Panc1 (cell line): ENCODE data around the gene IRF2BP1. TPM values are rescaled to one million over a fixed set of nuclear protein-coding genes. Genes with fewer than 3 reads are reported as not detected.

Experiments used
- ATAC-seq: fragments of 200-7000 bp; cut with Tn5 transposase; 2 replicates; pipeline ENCODE4 v1.9.1; 2020; ENCODE audit warnings: mild to moderate bottlenecking, moderate library complexity
- BruUV-seq: library from RNA; stranded (reverse); fragments of 400-500 nt; replicated peaks from 2 replicates; lab custom pipeline; 2021; lab: Mats Ljungman, UMichigan
- CTCF ChIA-PET: fragments of 300-600 bp; sonication (Branson Sonifier 250); formaldehyde crosslinking; loops from one replicate; lab custom pipeline; 2022; ENCODE audit warnings: antibody characterized with exemption; lab: Charles Lee
- POLR2A ChIA-PET: fragments of 300-600 bp; sonication (Branson Sonifier 250); formaldehyde crosslinking; loops from one replicate; lab custom pipeline; 2022; ENCODE audit warnings: antibody characterized with exemption; lab: Charles Lee
- DNase-seq: peaks from one replicate; pipeline ENCODE4 v3.0.0-alpha.2; 2010; ENCODE audit warnings: low read depth, low spot score
- H3K27ac ChIP-seq: 2 replicates; pipeline ENCODE4 v1.5.1; 2011; ENCODE audit warnings: mild to moderate bottlenecking, low read length, inconsistent platforms
- H3K27me3 ChIP-seq: fragments of 200-500 bp; sonication (Bioruptor generic); 2 replicates; pipeline ENCODE4 v1.6.0; 2014; ENCODE audit warnings: low read length, inconsistent platforms; ENCODE audit not compliant: control insufficient read depth, insufficient read depth
- H3K36me3 ChIP-seq: fragments of 200-500 bp; sonication (Bioruptor generic); 2 replicates; pipeline ENCODE4 v1.5.1; 2014; ENCODE audit warnings: inconsistent platforms, mild to moderate bottlenecking, low read length, moderate library complexity; ENCODE audit not compliant: control insufficient read depth, insufficient read depth
- H3K4me1 ChIP-seq: 2 replicates; pipeline ENCODE4 v1.5.1; 2011; ENCODE audit warnings: inconsistent platforms, mild to moderate bottlenecking, low read length, moderate library complexity; ENCODE audit not compliant: control insufficient read depth, insufficient read depth
- H3K4me3 ChIP-seq, 2 experiments: 2 replicates each; pipeline ENCODE4 v1.5.1; 2011 to 2012; ENCODE audit warnings: low read depth in 2 of 2, low read length in 2 of 2, mild to moderate bottlenecking in 2 of 2, inconsistent platforms in 1 of 2, moderate library complexity in 1 of 2
- H3K9me3 ChIP-seq: fragments of 200-500 bp; sonication (Bioruptor generic); 2 replicates; pipeline ENCODE4 v1.5.1; 2014; ENCODE audit warnings: low read depth, mild to moderate bottlenecking, inconsistent platforms, low read length, moderate library complexity; ENCODE audit not compliant: control insufficient read depth, insufficient read depth
- POLR2AphosphoS5 ChIP-seq: IDR thresholded peaks from 2 replicates; pipeline ENCODE4 v1.6.1; 2012; ENCODE audit warnings: mild to moderate bottlenecking, low read depth, low read length, moderate library complexity
- SIN3A ChIP-seq: IDR thresholded peaks from 2 replicates; pipeline ENCODE4 v1.6.1; 2012; ENCODE audit warnings: low read depth, mild to moderate bottlenecking, low read length, moderate library complexity, borderline replicate concordance; ENCODE audit not compliant: insufficient read depth
- TCF7L2 ChIP-seq: IDR thresholded peaks from 2 replicates; pipeline ENCODE4 v1.6.1; 2011; ENCODE audit warnings: mild to moderate bottlenecking, low read depth, low read length, inconsistent platforms
- in situ Hi-C: cut with HindIII; loops from 2 replicates; pipeline ENCODE4 v1.10.0; 2016; ENCODE audit warnings: low sequenced_read_pairs, low pct_unique_long_range_greater_than_20kb
- intact Hi-C: fragments of 100-400 bp; cut with micrococcal nuclease; formaldehyde crosslinking; loops from one replicate; pipeline ENCODE4 v1.10.0; 2022; ENCODE audit not compliant: unreplicated experiment
- total RNA-seq: library from RNA; stranded (reverse); gene quantifications from one replicate; pipeline ENCODE4 v1.2.1, GENCODE V29; 2021; ENCODE audit not compliant: unreplicated experiment
- TF ChIP-seq, protein P1 (sequence below), 2 experiments: IDR thresholded peaks; 2 replicates each; pipeline ENCODE4 v1.6.1; 2011 to 2012; ENCODE audit warnings: low read depth in 2 of 2, control low read depth in 1 of 2, low read length in 1 of 2, mild to moderate bottlenecking in 1 of 2, moderate library complexity in 1 of 2; ENCODE audit not compliant: insufficient read depth in 1 of 2
- TF ChIP-seq, protein P2 (sequence below): fragments of 450-650 bp; IDR thresholded peaks from 2 replicates; pipeline ENCODE4 v1.5.1; 2017; ENCODE audit warnings: mild to moderate bottlenecking

Gene IRF2BP1
- total RNA-seq, 1 experiment from 2014 or later: 21.9 TPM

DNA sequence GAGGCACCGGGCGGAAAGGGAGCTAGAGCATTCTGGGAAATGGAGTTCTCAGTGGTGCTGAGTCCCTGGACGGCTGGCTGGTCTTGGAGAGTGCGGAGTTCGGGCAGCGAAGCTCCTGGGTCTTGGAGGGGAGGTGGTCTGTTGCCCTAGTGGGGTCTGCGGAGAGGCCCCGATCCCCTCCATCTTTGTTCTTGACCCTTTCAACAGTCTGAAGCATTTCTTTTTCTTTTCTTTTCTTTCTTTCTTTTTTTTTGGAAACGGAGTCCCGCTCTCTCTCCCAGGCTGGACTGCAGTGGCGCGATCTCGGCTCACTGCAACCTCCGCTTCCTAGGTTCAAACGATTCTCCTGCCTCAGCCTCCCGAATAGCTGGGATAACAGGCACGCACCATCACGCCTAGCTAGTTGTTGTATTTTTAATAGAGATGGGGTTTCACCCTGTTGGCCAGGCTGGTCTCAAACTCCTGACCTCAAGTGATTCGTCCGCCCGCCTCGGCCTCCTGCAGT lies 22.6 kb downstream of the IRF2BP1 start:
- intact Hi-C loops (no loop called here), in situ Hi-C loops (no loop called here)
- ChIA-PET CTCF (interaction anchor here (0.6 to 0.9 kb wide), 3 partner anchors 19 to 139 kb away, joined by 3 to 5 read pairs (median 3); no protein-coding TSS in a partner anchor), POLR2A (no interaction called here)
- TF ChIP-seq TCF7L2 (no peak), SIN3A (no peak), POLR2AphosphoS5 (no peak)
- TF ChIP-seq, protein P1, sequence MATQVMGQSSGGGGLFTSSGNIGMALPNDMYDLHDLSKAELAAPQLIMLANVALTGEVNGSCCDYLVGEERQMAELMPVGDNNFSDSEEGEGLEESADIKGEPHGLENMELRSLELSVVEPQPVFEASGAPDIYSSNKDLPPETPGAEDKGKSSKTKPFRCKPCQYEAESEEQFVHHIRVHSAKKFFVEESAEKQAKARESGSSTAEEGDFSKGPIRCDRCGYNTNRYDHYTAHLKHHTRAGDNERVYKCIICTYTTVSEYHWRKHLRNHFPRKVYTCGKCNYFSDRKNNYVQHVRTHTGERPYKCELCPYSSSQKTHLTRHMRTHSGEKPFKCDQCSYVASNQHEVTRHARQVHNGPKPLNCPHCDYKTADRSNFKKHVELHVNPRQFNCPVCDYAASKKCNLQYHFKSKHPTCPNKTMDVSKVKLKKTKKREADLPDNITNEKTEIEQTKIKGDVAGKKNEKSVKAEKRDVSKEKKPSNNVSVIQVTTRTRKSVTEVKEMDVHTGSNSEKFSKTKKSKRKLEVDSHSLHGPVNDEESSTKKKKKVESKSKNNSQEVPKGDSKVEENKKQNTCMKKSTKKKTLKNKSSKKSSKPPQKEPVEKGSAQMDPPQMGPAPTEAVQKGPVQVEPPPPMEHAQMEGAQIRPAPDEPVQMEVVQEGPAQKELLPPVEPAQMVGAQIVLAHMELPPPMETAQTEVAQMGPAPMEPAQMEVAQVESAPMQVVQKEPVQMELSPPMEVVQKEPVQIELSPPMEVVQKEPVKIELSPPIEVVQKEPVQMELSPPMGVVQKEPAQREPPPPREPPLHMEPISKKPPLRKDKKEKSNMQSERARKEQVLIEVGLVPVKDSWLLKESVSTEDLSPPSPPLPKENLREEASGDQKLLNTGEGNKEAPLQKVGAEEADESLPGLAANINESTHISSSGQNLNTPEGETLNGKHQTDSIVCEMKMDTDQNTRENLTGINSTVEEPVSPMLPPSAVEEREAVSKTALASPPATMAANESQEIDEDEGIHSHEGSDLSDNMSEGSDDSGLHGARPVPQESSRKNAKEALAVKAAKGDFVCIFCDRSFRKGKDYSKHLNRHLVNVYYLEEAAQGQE (IDR thresholded peaks at IDR 0.05; ENCODE audit: insufficient read depth in 1 of 2, low read depth in 2 of 2, low read length in 1 of 2): no peak
- TF ChIP-seq, protein P2, sequence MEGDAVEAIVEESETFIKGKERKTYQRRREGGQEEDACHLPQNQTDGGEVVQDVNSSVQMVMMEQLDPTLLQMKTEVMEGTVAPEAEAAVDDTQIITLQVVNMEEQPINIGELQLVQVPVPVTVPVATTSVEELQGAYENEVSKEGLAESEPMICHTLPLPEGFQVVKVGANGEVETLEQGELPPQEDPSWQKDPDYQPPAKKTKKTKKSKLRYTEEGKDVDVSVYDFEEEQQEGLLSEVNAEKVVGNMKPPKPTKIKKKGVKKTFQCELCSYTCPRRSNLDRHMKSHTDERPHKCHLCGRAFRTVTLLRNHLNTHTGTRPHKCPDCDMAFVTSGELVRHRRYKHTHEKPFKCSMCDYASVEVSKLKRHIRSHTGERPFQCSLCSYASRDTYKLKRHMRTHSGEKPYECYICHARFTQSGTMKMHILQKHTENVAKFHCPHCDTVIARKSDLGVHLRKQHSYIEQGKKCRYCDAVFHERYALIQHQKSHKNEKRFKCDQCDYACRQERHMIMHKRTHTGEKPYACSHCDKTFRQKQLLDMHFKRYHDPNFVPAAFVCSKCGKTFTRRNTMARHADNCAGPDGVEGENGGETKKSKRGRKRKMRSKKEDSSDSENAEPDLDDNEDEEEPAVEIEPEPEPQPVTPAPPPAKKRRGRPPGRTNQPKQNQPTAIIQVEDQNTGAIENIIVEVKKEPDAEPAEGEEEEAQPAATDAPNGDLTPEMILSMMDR: no peak
- DNase-seq (no peak), ATAC-seq (no peak)
- peaks cover 4% of the 10 kb centered on the region; the same call in 1 of the 2 replicates for H3K4me1 ChIP-seq
- H3K4me3 ChIP-seq: peak overlapping the region; percentile 59 to 95
- no peaks in the 10 kb centered on the region; the same call in 1 of the 2 replicates for H3K27me3 ChIP-seq
- H3K27ac ChIP-seq: no peak overlapping the region
- H3K36me3 ChIP-seq: no peaks in the 10 kb centered on the region; the same call in 1 of the 2 replicates
- no peaks in the 10 kb centered on the region for H3K9me3 ChIP-seq
- BruUV-seq: no TSS peak

DNA sequence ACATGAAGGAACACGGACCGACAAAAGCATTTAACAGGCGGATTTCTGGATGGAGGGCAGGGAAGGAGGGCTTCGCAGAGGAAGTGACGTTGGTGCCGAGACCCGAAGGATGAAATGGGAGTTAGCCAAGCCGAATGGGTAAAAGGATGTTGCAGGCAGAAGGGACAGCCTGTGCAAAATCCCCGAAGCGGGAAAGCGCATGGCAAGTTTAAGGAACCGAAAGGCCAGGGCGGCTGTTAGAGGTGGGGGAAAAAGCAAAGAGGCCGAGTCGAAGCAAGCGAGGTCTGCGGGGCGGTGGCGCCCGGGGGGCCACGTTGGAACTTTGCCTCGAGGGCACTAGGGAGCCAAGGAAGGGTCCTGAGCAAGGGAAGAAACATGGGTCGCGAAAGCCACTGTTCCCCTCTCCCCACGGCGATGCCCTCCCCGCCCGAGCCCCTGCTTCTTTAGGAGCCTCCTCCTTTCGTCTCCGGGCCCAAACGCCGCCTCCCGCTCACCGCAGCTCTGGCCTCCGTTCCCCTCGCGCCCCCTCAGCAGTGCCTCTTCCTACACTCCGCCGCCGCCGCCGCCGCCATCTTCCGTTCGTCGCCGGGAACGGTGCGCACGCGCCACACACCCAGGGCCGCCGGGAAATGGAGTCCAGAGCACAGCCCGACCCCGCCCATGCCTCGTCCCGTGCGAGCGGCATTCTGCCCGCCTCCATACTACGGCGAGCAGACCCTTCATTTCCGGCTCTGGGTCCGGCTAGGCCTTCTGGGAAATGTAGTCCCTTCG lies 23.2 kb downstream of the IRF2BP1 start, which contains the start of gene SYMPK:
Gene SYMPK (minus strand): TSS at position 584 of the 771 bp plus-strand sequence. CDS start 8,652 bp downstream, outside the sequence.
- H3K36me3 ChIP-seq: no peaks in the 10 kb centered on the region; the same call in 1 of the 2 replicates
- H3K4me1 ChIP-seq: peaks cover 4% of the 10 kb centered on the region; the same call in 1 of the 2 replicates
- H3K27ac ChIP-seq: peak within 1 kb of the TSS; percentile 91
- BruUV-seq: no TSS peak
- ChIA-PET CTCF (interaction anchor here (0.6 to 0.9 kb wide), 3 partner anchors 19 to 140 kb away, joined by 3 to 5 read pairs (median 3); no protein-coding TSS in a partner anchor), POLR2A (no interaction called here)
- intact Hi-C loops: no loop called here
- H3K4me3 ChIP-seq: peak within 1 kb of the TSS; percentile 95
- DNase-seq (peak; percentile 79), ATAC-seq (peak; percentile 98)
- no peaks in the 10 kb centered on the region; the same call in 1 of the 2 replicates for H3K27me3 ChIP-seq
- in situ Hi-C loops: no loop called here
- TF ChIP-seq SIN3A (no peak), TCF7L2 (peak; percentile 56; the same call in 1 of the 2 replicates), POLR2AphosphoS5 (peak; percentile 78)
- TF ChIP-seq, protein P2: no peak
- TF ChIP-seq, protein P1 (IDR thresholded peaks at IDR 0.05; ENCODE audit: insufficient read depth in 1 of 2, low read depth in 2 of 2, low read length in 1 of 2): no peak
- no peaks in the 10 kb centered on the region for H3K9me3 ChIP-seq
